T-cell (primary cell): Measurements from ENCODE around the gene MTA1. TPM values are rescaled to one million over a fixed set of nuclear protein-coding genes. Genes with fewer than 3 reads are reported as not detected.

ENCODE experiments used
- ATAC-seq, 4 experiments: fragments of 200-7000 bp in 3 of 4; fragments of 150-1000 bp in 1 of 4; cut with Tn5 transposase; replicated peaks in 1 of 4; 1 replicate in 3 of 4; 2 replicates in 1 of 4; pipeline ENCODE4 v1.10.0; 2021; ENCODE audit warnings: moderate library complexity in 3 of 4, mild to moderate bottlenecking in 2 of 4, moderate number of reproducible peaks in 1 of 4
- CTCF ChIA-PET, 2 donors: fragments of 300-600 bp; sonication (Branson Sonifier 250); formaldehyde crosslinking; loops; one replicate each; lab custom pipeline; 2022; ENCODE audit warnings: antibody characterized with exemption in 2 of 2; lab: Charles Lee
- POLR2A ChIA-PET, 2 donors: fragments of 300-600 bp; sonication (Branson Sonifier 250); formaldehyde crosslinking; loops; one replicate each; lab custom pipeline; 2022; ENCODE audit warnings: antibody characterized with exemption in 2 of 2; lab: Charles Lee
- DNase-seq, 35 experiments: peaks; one replicate each; pipeline versions ENCODE4 v3.0.0 to v3.0.0-alpha.2; 2013 to 2023
- H3K27ac ChIP-seq: one replicate; pipeline ENCODE4 v1.5.1; 2013; ENCODE audit warnings: low read length
- H3K27me3 ChIP-seq, 2 experiments: replicated peaks in 1 of 2; 1 replicate in 1 of 2; 2 replicates in 1 of 2; pipeline versions ENCODE4 v1.6.1 to v1.7.0; 2013; ENCODE audit warnings: low read length in 1 of 2, mixed read lengths in 1 of 2; ENCODE audit not compliant: control insufficient read depth in 2 of 2, insufficient read depth in 2 of 2; ENCODE audit errors: extremely low read depth in 1 of 2
- H3K36me3 ChIP-seq, 2 donors: 1 replicate in 1 of 2; 2 replicates in 1 of 2; pipeline versions ENCODE4 v1.6.1 to v1.7.0; 2013; ENCODE audit warnings: low read length in 1 of 2; ENCODE audit not compliant: control insufficient read depth in 2 of 2, insufficient read depth in 1 of 2; ENCODE audit errors: extremely low read depth in 1 of 2
- H3K4me1 ChIP-seq, 2 experiments: 1 replicate in 1 of 2; 2 replicates in 1 of 2; pipeline versions ENCODE4 v1.6.1 to v1.7.0; 2013; ENCODE audit warnings: low read length in 2 of 2, mixed read lengths in 1 of 2; ENCODE audit not compliant: insufficient read depth in 2 of 2, control insufficient read depth in 1 of 2; ENCODE audit errors: extremely low read depth in 1 of 2
- H3K4me3 ChIP-seq, 2 donors: 1 replicate in 1 of 2; 2 replicates in 1 of 2; pipeline versions ENCODE4 v1.5.1 to v1.7.0; 2013; ENCODE audit warnings: mild to moderate bottlenecking in 2 of 2, low read length in 1 of 2, moderate library complexity in 1 of 2; ENCODE audit not compliant: control insufficient read depth in 1 of 2; ENCODE audit errors: extremely low read depth in 1 of 2
- H3K9me3 ChIP-seq: 2 replicates; pipeline ENCODE4 v1.7.0; 2013
- H3K27ac Mint-ChIP-seq, 2 donors: one replicate each; pipeline ENCODE4 v1.8.0; 2020 to 2021; ENCODE audit warnings: mild to moderate bottlenecking in 2 of 2, mixed read lengths in 2 of 2
- H3K27me3 Mint-ChIP-seq, 2 donors: one replicate each; pipeline ENCODE4 v1.8.0; 2021 to 2022; ENCODE audit warnings: mixed read lengths in 2 of 2
- H3K36me3 Mint-ChIP-seq: one replicate; pipeline ENCODE4 v1.8.0; 2021; ENCODE audit warnings: mixed read lengths
- H3K4me1 Mint-ChIP-seq, 3 donors: one replicate each; pipeline ENCODE4 v1.8.0; 2020 to 2022; ENCODE audit warnings: mixed read lengths in 3 of 3, mild to moderate bottlenecking in 1 of 3
- H3K4me3 Mint-ChIP-seq, 3 donors: one replicate each; pipeline ENCODE4 v1.8.0; 2020 to 2022; ENCODE audit warnings: mild to moderate bottlenecking in 3 of 3, mixed read lengths in 3 of 3, moderate library complexity in 3 of 3
- H3K9me3 Mint-ChIP-seq, 3 donors: one replicate each; pipeline ENCODE4 v1.8.0; 2020 to 2022; ENCODE audit warnings: mixed read lengths in 3 of 3
- WGBS: methylation state at CpG from one replicate; pipeline ENCODE4 v1.1.5; 2013; ENCODE audit warnings: missing lambda C conversion rate; ENCODE audit not compliant: insufficient coverage; 5-methylcytosine and 5-hydroxymethylcytosine counted together
- total RNA-seq, 35 experiments: library from RNA in 6 of 35; stranded (reverse) in 6 of 35; fragments of 120-200 nt in 1 of 35; gene quantifications; one replicate each; pipeline versions ENCODE4 v1.2.1 to v1.2.4 and lab custom pipeline; 2013 to 2026

Gene MTA1
- total RNA-seq, 5 donors from 2014 or later (not counting 1 experiment from before 2014, with no cell fraction given), result 111 to 152 (median 141) TPM

- ChIA-PET CTCF (no interaction called here), POLR2A (no interaction called here)
- ATAC-seq (no peak), DNase-seq (no peak)
- no peak overlapping the region for H3K4me3 ChIP-seq
- H3K36me3 ChIP-seq, result peaks cover 7 to 15% of the 10 kb centered on the region in 2 donors
- WGBS, result 78% methylated on average over 5 of the region's 11 CpGs
- H3K27ac ChIP-seq, result no peak overlapping the region
- H3K27me3 ChIP-seq, result no peaks in the 10 kb centered on the region
- no peak overlapping the region for H3K27ac Mint-ChIP-seq
- H3K4me1 ChIP-seq, result peaks cover 0 to 10% of the 10 kb centered on the region in 2 experiments
- H3K36me3 Mint-ChIP-seq, result no peaks in the 10 kb centered on the region
- no peaks in the 10 kb centered on the region for H3K27me3 Mint-ChIP-seq
- no peaks in the 10 kb centered on the region for H3K9me3 Mint-ChIP-seq
- H3K9me3 ChIP-seq, result no peaks in the 10 kb centered on the region
- no peak overlapping the region for H3K4me3 Mint-ChIP-seq
- peaks cover 8 to 9% (median 8%) of the 10 kb centered on the region in 3 donors for H3K4me1 Mint-ChIP-seq
These were observed 41.4 kb upstream of the MTA1 start for GRCh38 chr14:105378199-105378598.

DNA sequence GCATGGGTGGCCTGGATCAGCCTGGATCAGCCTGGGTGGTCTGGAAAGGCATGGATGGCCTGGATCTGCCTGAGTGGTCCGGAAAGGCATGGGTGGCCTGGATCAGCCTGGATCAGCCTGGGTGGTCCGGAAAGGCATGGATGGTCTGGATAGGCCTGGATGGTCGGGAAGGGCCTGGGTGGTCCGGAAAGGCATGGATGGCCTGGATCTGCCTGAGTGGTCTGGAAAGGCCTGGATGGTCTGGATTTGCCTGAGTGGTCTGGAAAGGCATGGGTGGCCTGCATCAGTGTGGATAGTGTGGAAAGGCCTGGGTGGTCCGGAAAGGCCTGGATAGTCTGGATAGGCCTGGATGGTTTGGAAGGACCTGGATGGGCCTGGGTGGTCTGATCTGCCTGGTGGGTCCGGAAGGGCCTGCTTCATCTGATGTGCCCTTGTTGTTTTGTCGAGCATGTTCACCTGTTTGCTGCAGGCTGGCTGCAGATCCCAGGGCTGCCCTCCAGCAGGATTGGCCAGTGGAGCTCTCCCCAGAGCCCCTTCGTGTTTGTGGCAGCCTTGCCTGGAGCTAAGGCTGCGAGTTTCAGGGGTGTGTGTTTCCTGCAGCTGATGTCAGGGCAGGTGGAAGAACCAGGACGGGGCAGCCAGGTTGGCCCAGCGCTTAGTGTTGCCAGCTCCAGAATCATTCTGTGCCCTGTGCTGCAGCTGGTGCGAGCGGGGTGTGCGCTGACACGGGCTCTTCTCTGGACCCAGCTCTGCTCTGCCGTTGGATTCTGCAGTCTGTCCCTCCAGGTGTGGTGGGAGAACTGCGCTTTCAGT lies 40.5 kb upstream of the MTA1 start:
- Histone ChIP-seq H3K4me3 (no peak overlapping the region), H3K4me1 (peaks cover 0 to 10% of the 10 kb centered on the region in 2 experiments), H3K36me3 (peaks cover 12 to 19% of the 10 kb centered on the region in 2 donors), H3K27ac (no peak overlapping the region), H3K27me3 (no peaks in the 10 kb centered on the region), H3K9me3 (no peaks in the 10 kb centered on the region)
- no peaks in the 10 kb centered on the region for H3K9me3 Mint-ChIP-seq
- H3K4me3 Mint-ChIP-seq, result no peak overlapping the region
- no peak overlapping the region for H3K27ac Mint-ChIP-seq
- H3K4me1 Mint-ChIP-seq, result peaks cover 8 to 9% (median 8%) of the 10 kb centered on the region in 3 donors
- no peak for ATAC-seq
- POLR2A ChIA-PET, result interaction anchor here in 1 of 2 donors (0.6 kb wide), 2 partner anchors 14 to 30 kb away, joined by 3 to 6 read pairs; no protein-coding TSS in a partner anchor
- 92% methylated on average over 17 of the region's 17 CpGs for WGBS
- peaks cover 5% of the 10 kb centered on the region for H3K36me3 Mint-ChIP-seq
- CTCF ChIA-PET, result no interaction called here
- no peaks in the 10 kb centered on the region for H3K27me3 Mint-ChIP-seq
- no peak for DNase-seq

DNA sequence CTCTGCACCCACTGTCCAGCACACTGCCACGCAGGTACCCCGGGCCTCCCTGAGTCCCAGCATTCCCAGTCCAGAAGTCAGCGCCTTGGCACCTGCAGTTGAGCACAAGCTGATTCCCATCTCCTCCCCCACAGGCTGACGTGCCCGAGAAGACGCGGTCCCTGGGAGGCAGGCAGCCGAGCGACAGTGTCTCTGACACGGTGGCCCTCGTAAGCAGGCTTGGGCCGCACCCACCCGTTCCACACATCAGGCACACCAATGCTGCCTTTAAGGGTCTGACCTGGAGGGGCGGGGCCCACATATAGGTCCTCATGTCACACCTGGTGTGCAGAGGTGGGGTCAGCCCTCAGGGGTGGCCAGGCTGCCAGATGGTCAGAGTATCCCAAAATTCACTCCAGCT lies 39.7 kb upstream of the MTA1 start:
- Mint-ChIP-seq H3K36me3 (peaks cover 5% of the 10 kb centered on the region), H3K27me3 (no peaks in the 10 kb centered on the region), H3K27ac (no peak overlapping the region), H3K9me3 (no peaks in the 10 kb centered on the region), H3K4me1 (peaks cover 8 to 9% (median 8%) of the 10 kb centered on the region in 3 donors), H3K4me3 (no peak overlapping the region)
- POLR2A ChIA-PET, result no interaction called here
- no peaks in the 10 kb centered on the region for H3K27me3 ChIP-seq
- H3K27ac ChIP-seq, result no peak overlapping the region
- H3K4me3 ChIP-seq, result no peak overlapping the region
- CTCF ChIA-PET, result no interaction called here
- ATAC-seq, result no peak
- H3K4me1 ChIP-seq, result peaks cover 0 to 10% of the 10 kb centered on the region in 2 experiments
- H3K9me3 ChIP-seq, result no peaks in the 10 kb centered on the region
- DNase-seq, result no peak
- 96% methylated on average over 12 of the region's 14 CpGs for WGBS
- H3K36me3 ChIP-seq, result peaks cover 12 to 23% of the 10 kb centered on the region in 2 donors

GRCh38 chr14:105380756-105381155 lies 38.9 kb upstream of the MTA1 start:
- Histone ChIP-seq H3K4me1 (peaks cover 0 to 6% of the 10 kb centered on the region in 2 experiments), H3K4me3 (no peak overlapping the region), H3K27ac (no peak overlapping the region), H3K36me3 (peaks cover 12 to 28% of the 10 kb centered on the region in 2 donors), H3K9me3 (no peaks in the 10 kb centered on the region), H3K27me3 (no peaks in the 10 kb centered on the region)
- Mint-ChIP-seq H3K9me3 (no peaks in the 10 kb centered on the region), H3K4me1 (peaks cover 4% of the 10 kb centered on the region in 3 donors), H3K4me3 (no peak overlapping the region), H3K27ac (no peak overlapping the region), H3K36me3 (peaks cover 5% of the 10 kb centered on the region), H3K27me3 (no peaks in the 10 kb centered on the region)
- POLR2A ChIA-PET, result no interaction called here
- CTCF ChIA-PET, result no interaction called here
- DNase-seq, result no peak
- WGBS, result 95% methylated on average over 18 of the region's 19 CpGs
- no peak for ATAC-seq

DNA sequence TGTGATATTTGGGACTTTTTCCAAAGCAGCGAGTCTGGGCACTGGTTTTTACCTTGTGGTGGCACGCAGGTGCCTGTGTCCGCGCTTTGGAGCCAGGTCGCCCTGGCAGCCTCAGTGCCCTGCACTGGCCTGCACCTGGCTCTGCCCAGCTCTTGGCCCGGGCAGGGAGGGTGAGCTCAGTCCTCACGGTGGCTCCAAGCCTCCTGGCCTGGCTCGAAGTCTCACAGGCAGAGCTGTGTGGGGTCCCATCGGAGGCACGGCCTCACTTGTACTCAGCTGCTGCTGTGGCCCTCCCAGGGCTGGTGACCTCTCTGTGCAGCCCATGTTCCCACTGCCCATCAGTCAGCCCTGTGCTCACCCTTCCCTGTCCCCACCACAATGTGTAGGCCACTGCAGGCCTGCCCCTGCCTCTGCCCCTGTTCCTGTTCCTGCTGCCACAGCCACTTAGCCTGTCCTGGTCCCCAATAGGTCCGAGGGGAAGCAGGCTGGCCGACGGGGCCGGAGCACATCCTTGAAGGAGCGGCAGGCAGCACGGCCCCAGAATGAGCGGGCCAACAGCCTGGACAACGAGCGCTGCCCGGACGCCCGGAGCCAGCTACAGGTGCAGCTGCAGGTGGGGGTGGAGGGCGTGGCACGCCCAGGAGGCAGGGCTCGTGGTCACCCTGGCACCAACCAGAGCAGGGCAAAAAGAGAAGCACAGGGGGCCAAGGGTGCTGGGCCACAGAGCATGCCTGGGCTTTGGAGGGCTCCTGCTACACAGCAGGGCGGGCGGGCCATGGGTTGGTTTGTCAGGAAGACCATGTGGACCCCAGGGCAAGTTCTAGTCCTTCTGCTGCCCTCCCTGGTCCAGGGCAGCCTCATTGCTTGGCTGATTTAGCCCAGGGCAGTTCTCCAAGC lies 37.9 kb upstream of the MTA1 start:
- Histone ChIP-seq H3K4me3 (no peak overlapping the region), H3K27ac (no peak overlapping the region), H3K4me1 (no peaks in the 10 kb centered on the region), H3K9me3 (no peaks in the 10 kb centered on the region), H3K27me3 (no peaks in the 10 kb centered on the region), H3K36me3 (peaks cover 12 to 31% of the 10 kb centered on the region in 2 donors)
- Mint-ChIP-seq H3K4me1 (no peaks in the 10 kb centered on the region), H3K27ac (no peak overlapping the region), H3K9me3 (no peaks in the 10 kb centered on the region), H3K36me3 (peaks cover 5% of the 10 kb centered on the region), H3K27me3 (no peaks in the 10 kb centered on the region), H3K4me3 (no peak overlapping the region)
- no peak for DNase-seq
- ChIA-PET POLR2A (no interaction called here), CTCF (no interaction called here)
- 88% methylated on average over 27 of the region's 27 CpGs for WGBS
- ATAC-seq, result no peak

DNA sequence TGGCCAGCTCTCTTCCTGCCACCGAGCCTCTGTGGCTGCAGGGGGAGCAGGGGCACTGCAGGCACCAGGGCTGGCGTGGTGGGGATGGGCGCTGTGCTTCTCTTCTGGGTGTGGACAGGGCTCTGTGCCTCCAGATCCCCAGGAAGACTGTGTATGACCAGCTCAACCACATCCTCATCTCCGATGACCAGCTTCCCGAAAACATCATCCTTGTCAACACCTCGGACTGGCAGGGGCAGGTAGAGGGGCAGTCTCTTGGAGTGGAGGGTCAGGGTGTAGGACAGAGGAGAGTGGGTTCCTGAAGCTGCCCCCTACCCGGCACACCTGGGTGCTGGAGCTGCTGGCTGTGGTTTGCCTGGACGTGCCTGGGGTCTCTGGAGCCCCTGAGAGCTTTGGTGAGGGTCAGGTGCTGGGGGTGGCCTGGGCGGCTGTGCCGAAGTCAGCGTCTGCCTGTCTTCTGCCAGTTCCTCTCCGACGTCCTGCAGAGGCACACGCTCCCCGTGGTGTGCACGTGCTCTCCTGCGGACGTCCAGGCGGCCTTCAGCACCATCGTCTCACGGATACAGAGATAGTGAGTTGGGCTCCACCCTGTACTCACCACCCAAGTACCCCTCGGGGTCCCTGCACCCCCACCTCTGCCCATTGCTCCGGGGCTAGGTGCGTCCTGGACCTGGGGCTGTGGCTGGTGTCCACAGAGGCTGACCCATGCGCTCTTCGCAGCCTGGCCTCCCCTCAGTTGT lies 37.1 kb upstream of the MTA1 start:
- WGBS, result 94% methylated on average over 17 of the region's 26 CpGs
- Histone ChIP-seq H3K36me3 (peaks cover 12 to 36% of the 10 kb centered on the region in 2 donors), H3K4me3 (no peak overlapping the region), H3K4me1 (no peaks in the 10 kb centered on the region), H3K27ac (no peak overlapping the region), H3K9me3 (no peaks in the 10 kb centered on the region), H3K27me3 (no peaks in the 10 kb centered on the region)
- Mint-ChIP-seq H3K4me1 (no peaks in the 10 kb centered on the region), H3K27ac (no peak overlapping the region), H3K27me3 (no peaks in the 10 kb centered on the region), H3K9me3 (no peaks in the 10 kb centered on the region), H3K36me3 (peaks cover 5% of the 10 kb centered on the region), H3K4me3 (no peak overlapping the region)
- ChIA-PET CTCF (no interaction called here), POLR2A (no interaction called here)
- ATAC-seq (no peak), DNase-seq (no peak)
